ENCODE data around the gene EDEM3. TPM values are rescaled to one million over a fixed set of nuclear protein-coding genes. Genes with fewer than 3 reads are reported as not detected.

Gene EDEM3
- total RNA-seq, 5 donors from 2014 or later (not counting 1 experiment from before 2014, with no cell fraction given), result 21.0 to 44.1 (median 39.1) TPM

DNA sequence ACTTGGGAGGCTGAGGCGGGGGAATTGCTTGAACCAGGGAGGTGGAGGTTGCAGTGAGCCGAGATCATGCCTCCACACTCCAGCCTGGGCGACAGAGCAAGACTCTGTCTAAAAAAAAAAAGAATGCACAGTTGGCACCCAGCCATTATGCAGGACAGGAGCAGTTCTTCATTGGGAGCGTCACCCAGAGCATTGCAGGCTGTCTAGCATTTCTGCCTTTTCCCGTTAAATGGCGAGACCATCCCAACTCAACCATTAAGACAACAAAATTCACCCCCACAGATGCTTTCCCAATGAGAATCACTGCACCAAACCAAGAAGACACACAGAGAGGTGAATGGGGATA is 105.8 kb downstream of the EDEM3 start:
- Histone ChIP-seq H3K36me3 (ENCODE audit: control insufficient read depth in 2 of 2, extremely low read depth in 1 of 2, insufficient read depth in 1 of 2, low read length in 1 of 2) (no peaks in the 10 kb centered on the region), H3K4me1 (ENCODE audit: control insufficient read depth in 1 of 2, extremely low read depth in 1 of 2, insufficient read depth in 2 of 2, low read length in 2 of 2) (no peaks in the 10 kb centered on the region), H3K4me3 (ENCODE audit: control insufficient read depth in 1 of 2, extremely low read depth in 1 of 2, low read length in 1 of 2) (no peak overlapping the region), H3K27me3 (replicated peaks in 1 of 2; ENCODE audit: control insufficient read depth in 2 of 2, extremely low read depth in 1 of 2, insufficient read depth in 2 of 2, low read length in 1 of 2) (peaks cover 0 to 21% of the 10 kb centered on the region in 2 experiments), H3K9me3 (no peaks in the 10 kb centered on the region), H3K27ac (ENCODE audit: low read length) (no peak overlapping the region)
- Mint-ChIP-seq H3K4me3 (no peak overlapping the region), H3K27me3 (peaks cover 19 to 36% of the 10 kb centered on the region in 2 donors), H3K9me3 (peaks cover 0 to 10% (median 2%) of the 10 kb centered on the region in 3 donors), H3K27ac (no peak overlapping the region), H3K4me1 (no peaks in the 10 kb centered on the region), H3K36me3 (no peaks in the 10 kb centered on the region)
- ATAC-seq (replicated peaks in 1 of 4), result no peak
- DNase-seq, result no peak
- ChIA-PET POLR2A (interaction anchor here in 1 of 2 donors (0.7 kb wide), 1 partner anchor 1292 kb away, joined by 3 read pairs; no protein-coding TSS in a partner anchor), CTCF (no interaction called here)
- 90% methylated on average over 3 of the region's 6 CpGs for WGBS (ENCODE audit: insufficient coverage)

DNA sequence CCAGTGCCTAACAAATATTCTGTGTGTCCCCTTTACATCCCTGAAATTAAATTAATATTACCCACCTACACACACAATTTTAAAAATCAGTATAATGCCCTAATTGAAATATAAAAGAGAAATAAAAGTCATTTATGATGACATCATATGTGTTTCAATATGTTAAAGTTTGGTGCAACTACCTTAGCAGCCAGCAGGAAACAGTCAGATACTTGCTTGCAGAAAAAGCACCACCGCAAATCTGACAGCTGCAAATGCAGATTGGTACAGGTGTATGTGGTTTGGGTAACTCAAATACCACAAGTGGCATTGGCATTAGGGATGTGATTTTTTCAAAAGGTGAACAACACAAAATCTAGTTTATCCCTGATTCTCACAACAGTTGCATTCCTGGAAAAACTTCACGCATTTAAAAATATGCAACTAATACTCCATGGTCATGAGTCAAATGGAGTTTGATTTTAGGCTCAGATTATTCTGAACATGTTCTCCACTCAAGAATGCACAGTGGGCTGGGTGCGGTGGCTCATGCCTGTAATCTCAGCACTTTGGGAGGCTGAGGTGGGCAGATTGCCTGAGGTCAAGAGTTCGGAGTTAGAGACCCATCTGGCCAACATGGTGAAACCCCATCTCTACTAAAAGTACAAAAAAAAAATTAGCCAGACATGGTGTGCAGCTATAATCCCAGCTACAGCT is 106.3 kb downstream of the EDEM3 start:
- Mint-ChIP-seq H3K4me1 (no peaks in the 10 kb centered on the region), H3K36me3 (no peaks in the 10 kb centered on the region), H3K27ac (no peak overlapping the region), H3K9me3 (peaks cover 0 to 10% (median 2%) of the 10 kb centered on the region in 3 donors), H3K27me3 (peaks cover 19 to 37% of the 10 kb centered on the region in 2 donors), H3K4me3 (no peak overlapping the region)
- no peak for ATAC-seq (replicated peaks in 1 of 4)
- H3K4me1 ChIP-seq (ENCODE audit: control insufficient read depth in 1 of 2, extremely low read depth in 1 of 2, insufficient read depth in 2 of 2, low read length in 2 of 2), result no peaks in the 10 kb centered on the region
- POLR2A ChIA-PET, result interaction anchor here in 1 of 2 donors (0.7 kb wide), 1 partner anchor 1293 kb away, joined by 3 read pairs; no protein-coding TSS in a partner anchor
- H3K27ac ChIP-seq (ENCODE audit: low read length), result no peak overlapping the region
- no peak for DNase-seq
- H3K4me3 ChIP-seq (ENCODE audit: control insufficient read depth in 1 of 2, extremely low read depth in 1 of 2, low read length in 1 of 2), result no peak overlapping the region
- no peaks in the 10 kb centered on the region for H3K36me3 ChIP-seq (ENCODE audit: control insufficient read depth in 2 of 2, extremely low read depth in 1 of 2, insufficient read depth in 1 of 2, low read length in 1 of 2)
- peaks cover 0 to 21% of the 10 kb centered on the region in 2 experiments for H3K27me3 ChIP-seq (replicated peaks in 1 of 2; ENCODE audit: control insufficient read depth in 2 of 2, extremely low read depth in 1 of 2, insufficient read depth in 2 of 2, low read length in 1 of 2)
- WGBS (ENCODE audit: insufficient coverage), result no CpG with 5 or more reads among the region's 4 CpGs
- CTCF ChIA-PET, result no interaction called here
- H3K9me3 ChIP-seq, result no peaks in the 10 kb centered on the region

DNA sequence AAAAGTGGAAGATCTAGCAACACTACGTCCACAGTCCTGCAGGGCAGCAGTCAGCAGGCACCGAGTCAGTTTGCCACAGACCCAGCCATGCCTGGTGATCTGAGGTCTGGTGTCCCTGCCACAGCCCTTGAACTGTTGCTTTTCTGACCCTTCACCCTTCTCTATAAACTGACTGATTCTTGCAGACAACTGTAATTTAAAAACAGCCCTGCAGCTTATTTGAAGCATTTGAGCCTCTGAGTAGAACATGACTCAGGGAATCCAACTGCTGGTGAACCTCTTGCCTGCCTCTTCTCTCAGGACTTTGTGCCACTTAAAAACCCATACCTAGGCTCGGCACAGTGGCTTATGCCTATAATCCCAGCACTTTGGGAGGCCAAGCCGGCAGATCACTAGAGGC is 107.2 kb downstream of the EDEM3 start:
- H3K9me3 Mint-ChIP-seq, result peaks cover 0 to 8% (median 2%) of the 10 kb centered on the region in 3 donors
- H3K4me1 Mint-ChIP-seq, result no peaks in the 10 kb centered on the region
- H3K4me3 Mint-ChIP-seq, result no peak overlapping the region
- no peak overlapping the region for H3K27ac ChIP-seq (ENCODE audit: low read length)
- ATAC-seq (replicated peaks in 1 of 4), result no peak
- H3K9me3 ChIP-seq, result no peaks in the 10 kb centered on the region
- no peaks in the 10 kb centered on the region for H3K36me3 ChIP-seq (ENCODE audit: control insufficient read depth in 2 of 2, extremely low read depth in 1 of 2, insufficient read depth in 1 of 2, low read length in 1 of 2)
- CTCF ChIA-PET, result no interaction called here
- no peak overlapping the region for H3K4me3 ChIP-seq (ENCODE audit: control insufficient read depth in 1 of 2, extremely low read depth in 1 of 2, low read length in 1 of 2)
- peaks cover 19 to 34% of the 10 kb centered on the region in 2 donors for H3K27me3 Mint-ChIP-seq
- DNase-seq, result no peak
- 83% methylated on average over 4 of the region's 4 CpGs for WGBS (ENCODE audit: insufficient coverage)
- no peaks in the 10 kb centered on the region for H3K36me3 Mint-ChIP-seq
- no peaks in the 10 kb centered on the region for H3K4me1 ChIP-seq (ENCODE audit: control insufficient read depth in 1 of 2, extremely low read depth in 1 of 2, insufficient read depth in 2 of 2, low read length in 2 of 2)
- H3K27me3 ChIP-seq (replicated peaks in 1 of 2; ENCODE audit: control insufficient read depth in 2 of 2, extremely low read depth in 1 of 2, insufficient read depth in 2 of 2, low read length in 1 of 2), result peaks cover 0 to 21% of the 10 kb centered on the region in 2 experiments
- POLR2A ChIA-PET, result no interaction called here
- H3K27ac Mint-ChIP-seq, result no peak overlapping the region

DNA sequence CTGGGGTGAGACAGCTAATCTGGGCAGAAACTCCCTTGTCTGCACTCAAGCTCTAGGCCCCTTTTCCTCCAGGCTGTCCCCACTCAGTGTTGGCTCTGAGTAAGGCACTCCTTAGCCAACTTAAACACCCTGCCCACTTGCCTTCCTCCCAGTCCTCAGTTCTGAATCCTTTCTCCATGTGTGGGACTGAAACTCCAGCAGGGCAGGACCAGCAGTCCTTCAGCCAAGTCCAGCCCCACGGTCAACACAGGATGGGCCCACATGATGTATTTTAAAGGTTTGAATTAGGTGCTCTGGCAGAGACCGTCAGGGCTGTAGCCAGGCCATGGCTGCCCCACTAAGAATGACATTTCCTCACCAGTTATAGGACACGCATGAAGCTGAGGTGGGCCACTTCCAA is 107.8 kb downstream of the EDEM3 start:
- ATAC-seq (replicated peaks in 1 of 4), result no peak
- no peak for DNase-seq
- H3K27ac Mint-ChIP-seq, result no peak overlapping the region
- Histone ChIP-seq H3K4me3 (ENCODE audit: control insufficient read depth in 1 of 2, extremely low read depth in 1 of 2, low read length in 1 of 2) (no peak overlapping the region), H3K27ac (ENCODE audit: low read length) (no peak overlapping the region), H3K36me3 (ENCODE audit: control insufficient read depth in 2 of 2, extremely low read depth in 1 of 2, insufficient read depth in 1 of 2, low read length in 1 of 2) (no peaks in the 10 kb centered on the region), H3K4me1 (ENCODE audit: control insufficient read depth in 1 of 2, extremely low read depth in 1 of 2, insufficient read depth in 2 of 2, low read length in 2 of 2) (no peaks in the 10 kb centered on the region), H3K9me3 (no peaks in the 10 kb centered on the region), H3K27me3 (replicated peaks in 1 of 2; ENCODE audit: control insufficient read depth in 2 of 2, extremely low read depth in 1 of 2, insufficient read depth in 2 of 2, low read length in 1 of 2) (peaks cover 0 to 23% of the 10 kb centered on the region in 2 experiments)
- POLR2A ChIA-PET, result no interaction called here
- CTCF ChIA-PET, result no interaction called here
- H3K4me3 Mint-ChIP-seq, result no peak overlapping the region
- H3K27me3 Mint-ChIP-seq, result peaks cover 19 to 40% of the 10 kb centered on the region in 2 donors
- no peaks in the 10 kb centered on the region for H3K36me3 Mint-ChIP-seq
- 83% methylated on average over 1 of the region's 3 CpGs for WGBS (ENCODE audit: insufficient coverage)
- peaks cover 0 to 7% (median 2%) of the 10 kb centered on the region in 3 donors for H3K9me3 Mint-ChIP-seq
- no peaks in the 10 kb centered on the region for H3K4me1 Mint-ChIP-seq

DNA sequence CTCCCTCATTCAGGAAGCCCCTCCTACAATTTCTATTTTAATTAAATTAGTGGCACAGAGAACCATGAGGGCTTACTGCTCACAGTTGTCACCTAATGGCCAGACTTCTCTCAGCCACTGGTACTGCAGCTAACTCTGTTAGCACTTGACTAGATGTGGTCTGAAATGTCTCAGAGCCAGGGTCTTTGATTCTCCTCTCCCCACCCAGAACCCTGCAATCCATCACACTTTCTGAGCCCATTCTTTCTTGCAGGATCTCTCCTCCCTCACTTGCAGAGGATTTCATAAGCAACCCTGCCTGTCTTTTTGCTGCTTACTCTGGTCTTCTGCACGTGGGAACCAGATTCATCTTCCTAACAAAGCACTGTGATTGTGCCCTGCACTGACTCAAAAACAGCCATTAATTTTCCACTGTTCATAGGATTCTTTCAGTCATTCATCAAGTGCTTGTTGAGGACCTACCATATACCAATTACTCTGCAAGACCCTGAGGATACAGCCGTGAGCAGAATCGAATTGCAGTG is 108.4 kb downstream of the EDEM3 start:
- H3K27me3 Mint-ChIP-seq, result peaks cover 17 to 40% of the 10 kb centered on the region in 2 donors
- H3K9me3 Mint-ChIP-seq, result peaks cover 0 to 7% (median 0%) of the 10 kb centered on the region in 3 donors
- no peak overlapping the region for H3K27ac ChIP-seq (ENCODE audit: low read length)
- WGBS (ENCODE audit: insufficient coverage), result 63% methylated on average over 1 of the region's 3 CpGs
- CTCF ChIA-PET, result no interaction called here
- ATAC-seq (replicated peaks in 1 of 4), result no peak
- no peaks in the 10 kb centered on the region for H3K36me3 ChIP-seq (ENCODE audit: control insufficient read depth in 2 of 2, extremely low read depth in 1 of 2, insufficient read depth in 1 of 2, low read length in 1 of 2)
- H3K4me1 ChIP-seq (ENCODE audit: control insufficient read depth in 1 of 2, extremely low read depth in 1 of 2, insufficient read depth in 2 of 2, low read length in 2 of 2), result no peaks in the 10 kb centered on the region
- H3K4me3 Mint-ChIP-seq, result no peak overlapping the region
- POLR2A ChIA-PET, result no interaction called here
- H3K36me3 Mint-ChIP-seq, result no peaks in the 10 kb centered on the region
- peaks cover 0 to 28% of the 10 kb centered on the region in 2 experiments for H3K27me3 ChIP-seq (replicated peaks in 1 of 2; ENCODE audit: control insufficient read depth in 2 of 2, extremely low read depth in 1 of 2, insufficient read depth in 2 of 2, low read length in 1 of 2)
- DNase-seq, result no peak
- no peaks in the 10 kb centered on the region for H3K9me3 ChIP-seq
- H3K27ac Mint-ChIP-seq, result no peak overlapping the region
- no peaks in the 10 kb centered on the region for H3K4me1 Mint-ChIP-seq
- H3K4me3 ChIP-seq (ENCODE audit: control insufficient read depth in 1 of 2, extremely low read depth in 1 of 2, low read length in 1 of 2), result no peak overlapping the region

DNA sequence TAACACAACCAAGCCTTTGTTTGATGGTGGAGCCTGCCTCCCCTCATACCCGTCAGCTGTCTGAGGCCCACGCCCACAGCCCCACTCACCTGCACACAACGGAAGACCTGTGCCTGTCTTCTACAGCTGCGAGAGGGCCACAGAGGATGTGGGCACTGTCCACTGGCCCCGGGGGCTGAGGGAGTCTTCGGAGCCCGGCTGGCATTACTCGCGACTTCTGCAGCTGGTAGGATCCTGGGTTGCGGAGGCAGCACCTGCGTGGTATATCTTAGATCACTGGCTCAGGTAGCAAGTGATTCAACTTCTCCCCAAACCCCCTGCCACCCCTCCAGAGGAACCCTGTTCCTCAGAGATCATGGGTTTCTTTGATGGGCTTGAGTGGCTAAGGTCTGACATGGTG is 109.9 kb downstream of the EDEM3 start:
- Mint-ChIP-seq H3K27ac (no peak overlapping the region), H3K4me1 (no peaks in the 10 kb centered on the region), H3K27me3 (peaks cover 17 to 39% of the 10 kb centered on the region in 2 donors), H3K36me3 (no peaks in the 10 kb centered on the region), H3K4me3 (no peak overlapping the region), H3K9me3 (peaks cover 0 to 7% (median 0%) of the 10 kb centered on the region in 3 donors)
- no peaks in the 10 kb centered on the region for H3K4me1 ChIP-seq (ENCODE audit: control insufficient read depth in 1 of 2, extremely low read depth in 1 of 2, insufficient read depth in 2 of 2, low read length in 2 of 2)
- POLR2A ChIA-PET, result no interaction called here
- no peak overlapping the region for H3K4me3 ChIP-seq (ENCODE audit: control insufficient read depth in 1 of 2, extremely low read depth in 1 of 2, low read length in 1 of 2)
- 72% methylated on average over 4 of the region's 11 CpGs for WGBS (ENCODE audit: insufficient coverage)
- ATAC-seq (replicated peaks in 1 of 4), result no peak
- H3K9me3 ChIP-seq, result no peaks in the 10 kb centered on the region
- H3K27ac ChIP-seq (ENCODE audit: low read length), result no peak overlapping the region
- peaks cover 0 to 28% of the 10 kb centered on the region in 2 experiments for H3K27me3 ChIP-seq (replicated peaks in 1 of 2; ENCODE audit: control insufficient read depth in 2 of 2, extremely low read depth in 1 of 2, insufficient read depth in 2 of 2, low read length in 1 of 2)
- no peaks in the 10 kb centered on the region for H3K36me3 ChIP-seq (ENCODE audit: control insufficient read depth in 2 of 2, extremely low read depth in 1 of 2, insufficient read depth in 1 of 2, low read length in 1 of 2)
- CTCF ChIA-PET, result no interaction called here
- no peak for DNase-seq

Data from T-cell (primary cell).